Ishikawa (cell line): ENCODE results near the gene TOMM20.

Experiments
- CEBPB ChIP-seq: IDR thresholded peaks from 2 replicates; pipeline ENCODE4 v1.6.1; 2012
- EGR1 ChIP-seq: IDR thresholded peaks from 2 replicates; pipeline ENCODE4 v1.6.1; 2012
- EP300 ChIP-seq: IDR thresholded peaks from 2 replicates; pipeline ENCODE4 v1.6.1; 2012; ENCODE audit warnings: borderline replicate concordance
- FOXM1 ChIP-seq: IDR thresholded peaks from 2 replicates; pipeline ENCODE4 v1.6.1; 2012; ENCODE audit warnings: low read depth, borderline replicate concordance
- NFIC ChIP-seq: IDR thresholded peaks from 2 replicates; pipeline ENCODE4 v1.6.1; 2012
- RAD21 ChIP-seq: IDR thresholded peaks from 2 replicates; pipeline ENCODE4 v1.6.1; 2012; ENCODE audit warnings: low read depth
- TAF1 ChIP-seq: IDR thresholded peaks from 2 replicates; pipeline ENCODE4 v1.6.1; 2012; ENCODE audit warnings: low read depth, mild to moderate bottlenecking
- TCF12 ChIP-seq: IDR thresholded peaks from 2 replicates; pipeline ENCODE4 v1.6.1; 2012; ENCODE audit warnings: low read depth
- TEAD4 ChIP-seq: IDR thresholded peaks from 2 replicates; pipeline ENCODE4 v1.6.1; 2012
- YY1 ChIP-seq: IDR thresholded peaks from 2 replicates; pipeline ENCODE4 v1.6.1; 2012; ENCODE audit warnings: low read depth
- ZBTB7A ChIP-seq: IDR thresholded peaks from 2 replicates; pipeline ENCODE4 v1.6.1; 2012; ENCODE audit warnings: low read depth
- TF ChIP-seq, protein P1 (sequence below): IDR thresholded peaks from 2 replicates; pipeline ENCODE4 v1.6.1; 2012
- TF ChIP-seq, protein P2 (sequence below): IDR thresholded peaks from 2 replicates; pipeline ENCODE4 v1.6.1; 2012
- TF ChIP-seq, protein P3 (sequence below): IDR thresholded peaks from 2 replicates; pipeline ENCODE4 v1.6.1; 2012; ENCODE audit warnings: low read depth, mild to moderate bottlenecking

DNA sequence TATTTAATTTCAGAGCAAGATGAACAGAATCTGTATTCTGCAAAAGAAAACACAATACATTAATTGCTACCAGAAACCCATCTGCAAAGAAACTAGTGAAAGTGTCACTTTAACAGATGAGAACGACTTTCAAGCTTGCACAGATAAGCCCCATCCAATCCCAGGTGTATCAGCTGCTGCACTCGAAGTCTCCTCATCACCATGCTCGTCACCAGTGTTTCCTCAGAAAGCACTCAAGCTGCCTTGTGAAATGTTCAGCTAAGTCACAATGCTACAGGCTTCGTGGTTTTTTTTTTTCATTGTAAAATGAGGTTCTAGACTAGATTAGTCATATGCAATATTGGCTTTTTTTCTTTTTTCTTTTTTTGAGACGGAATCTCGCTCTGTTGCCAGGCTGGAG is 3.3 kb upstream of the TOMM20 start:
- TF ChIP-seq TCF12 (no peak), NFIC (no peak), TAF1 (no peak), EGR1 (no peak), EP300 (no peak), RAD21 (no peak), FOXM1 (no peak), ZBTB7A (no peak), YY1 (no peak), CEBPB (no peak), TEAD4 (no peak)
- TF ChIP-seq, protein P1, sequence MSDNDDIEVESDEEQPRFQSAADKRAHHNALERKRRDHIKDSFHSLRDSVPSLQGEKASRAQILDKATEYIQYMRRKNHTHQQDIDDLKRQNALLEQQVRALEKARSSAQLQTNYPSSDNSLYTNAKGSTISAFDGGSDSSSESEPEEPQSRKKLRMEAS, result no peak
- TF ChIP-seq, protein P2, sequence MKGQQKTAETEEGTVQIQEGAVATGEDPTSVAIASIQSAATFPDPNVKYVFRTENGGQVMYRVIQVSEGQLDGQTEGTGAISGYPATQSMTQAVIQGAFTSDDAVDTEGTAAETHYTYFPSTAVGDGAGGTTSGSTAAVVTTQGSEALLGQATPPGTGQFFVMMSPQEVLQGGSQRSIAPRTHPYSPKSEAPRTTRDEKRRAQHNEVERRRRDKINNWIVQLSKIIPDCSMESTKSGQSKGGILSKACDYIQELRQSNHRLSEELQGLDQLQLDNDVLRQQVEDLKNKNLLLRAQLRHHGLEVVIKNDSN, result no peak
- TF ChIP-seq, protein P3, sequence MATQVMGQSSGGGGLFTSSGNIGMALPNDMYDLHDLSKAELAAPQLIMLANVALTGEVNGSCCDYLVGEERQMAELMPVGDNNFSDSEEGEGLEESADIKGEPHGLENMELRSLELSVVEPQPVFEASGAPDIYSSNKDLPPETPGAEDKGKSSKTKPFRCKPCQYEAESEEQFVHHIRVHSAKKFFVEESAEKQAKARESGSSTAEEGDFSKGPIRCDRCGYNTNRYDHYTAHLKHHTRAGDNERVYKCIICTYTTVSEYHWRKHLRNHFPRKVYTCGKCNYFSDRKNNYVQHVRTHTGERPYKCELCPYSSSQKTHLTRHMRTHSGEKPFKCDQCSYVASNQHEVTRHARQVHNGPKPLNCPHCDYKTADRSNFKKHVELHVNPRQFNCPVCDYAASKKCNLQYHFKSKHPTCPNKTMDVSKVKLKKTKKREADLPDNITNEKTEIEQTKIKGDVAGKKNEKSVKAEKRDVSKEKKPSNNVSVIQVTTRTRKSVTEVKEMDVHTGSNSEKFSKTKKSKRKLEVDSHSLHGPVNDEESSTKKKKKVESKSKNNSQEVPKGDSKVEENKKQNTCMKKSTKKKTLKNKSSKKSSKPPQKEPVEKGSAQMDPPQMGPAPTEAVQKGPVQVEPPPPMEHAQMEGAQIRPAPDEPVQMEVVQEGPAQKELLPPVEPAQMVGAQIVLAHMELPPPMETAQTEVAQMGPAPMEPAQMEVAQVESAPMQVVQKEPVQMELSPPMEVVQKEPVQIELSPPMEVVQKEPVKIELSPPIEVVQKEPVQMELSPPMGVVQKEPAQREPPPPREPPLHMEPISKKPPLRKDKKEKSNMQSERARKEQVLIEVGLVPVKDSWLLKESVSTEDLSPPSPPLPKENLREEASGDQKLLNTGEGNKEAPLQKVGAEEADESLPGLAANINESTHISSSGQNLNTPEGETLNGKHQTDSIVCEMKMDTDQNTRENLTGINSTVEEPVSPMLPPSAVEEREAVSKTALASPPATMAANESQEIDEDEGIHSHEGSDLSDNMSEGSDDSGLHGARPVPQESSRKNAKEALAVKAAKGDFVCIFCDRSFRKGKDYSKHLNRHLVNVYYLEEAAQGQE, result no peak
